OCI-LY1 (cell line): Measurements from ENCODE around the gene LGMN.

ENCODE experiments used
- CTCF ChIP-seq: fragments of 200-600 bp; sonication (generic), shearing (Covaris generic); IDR thresholded peaks from 2 replicates; pipeline ENCODE4 v1.5.1; 2017; ENCODE audit warnings: mild to moderate bottlenecking, antibody characterized with exemption, low read length, moderate library complexity, mixed read lengths
- EZH2 ChIP-seq: fragments of 200-600 bp; sonication (generic), shearing (Covaris generic); IDR thresholded peaks from 2 replicates; pipeline ENCODE4 v1.8.0; 2017; ENCODE audit warnings: borderline replicate concordance, mixed run types, mild to moderate bottlenecking, antibody characterized with exemption, low read length, moderate library complexity, mixed read lengths

DNA sequence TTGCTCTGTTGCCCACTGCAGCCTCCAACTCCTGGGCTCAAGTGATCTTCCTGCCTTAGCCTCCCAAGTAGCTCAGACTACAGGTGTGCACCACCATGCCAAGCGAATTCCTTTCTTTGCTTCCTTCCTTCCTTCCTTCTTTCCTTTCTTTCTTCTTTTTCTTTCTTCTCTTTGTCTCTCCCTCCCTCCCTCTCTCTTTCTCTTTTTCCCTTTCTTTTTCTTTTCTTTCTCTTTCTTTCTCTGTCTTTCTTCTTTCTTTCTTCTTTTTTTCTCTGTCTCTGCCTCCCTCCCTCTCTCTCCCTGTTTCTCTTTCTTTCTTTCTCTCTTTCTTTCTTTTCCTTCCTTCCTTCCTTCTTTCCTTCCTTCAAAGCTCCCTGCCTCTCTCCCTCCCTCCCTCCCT lies 52.9 kb downstream of the LGMN start:
- no peak for TF ChIP-seq EZH2
- TF ChIP-seq CTCF = no peak
